ENCODE measurements around the gene ALKBH3.

DNA sequence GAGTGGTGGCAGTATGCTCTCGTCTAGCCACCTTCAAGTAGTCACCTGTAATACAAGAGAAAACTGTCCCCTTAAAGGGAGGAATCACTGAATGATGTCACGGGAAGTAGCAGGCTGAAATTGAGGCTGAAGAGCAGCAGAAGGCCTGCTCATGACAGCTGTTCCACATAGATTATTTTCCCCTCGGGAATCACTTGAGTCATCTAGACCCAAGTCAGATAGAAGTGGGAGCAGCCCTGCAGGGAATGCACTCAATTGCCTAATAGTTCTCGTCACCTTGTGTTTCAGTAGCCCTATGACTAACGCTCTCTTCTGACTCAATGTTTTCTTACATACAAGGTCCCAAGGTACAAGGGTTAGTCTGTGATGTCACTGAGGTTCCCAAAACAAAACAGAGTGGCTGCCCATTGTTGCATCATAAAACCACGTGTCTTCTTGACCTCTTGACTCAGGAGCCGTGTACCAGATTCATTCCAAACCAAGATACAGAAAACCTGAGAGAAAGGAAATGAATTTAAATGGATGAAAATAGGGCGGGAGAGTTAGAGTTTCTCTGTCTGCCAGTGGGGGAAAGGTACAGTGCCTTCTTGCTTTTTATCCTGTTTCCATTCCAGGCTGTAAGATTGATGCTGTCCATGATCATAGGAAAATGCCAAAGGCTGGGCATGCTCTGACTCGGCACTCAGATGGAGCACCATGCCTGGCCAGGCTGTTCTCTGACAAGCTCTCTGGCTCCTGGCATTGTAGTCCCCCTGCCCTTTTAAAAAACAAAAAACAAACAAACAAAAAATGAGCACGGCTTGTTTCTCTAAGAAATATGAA, 40.2 kb downstream of the ALKBH3 start:
- TF ChIP-seq CTCF (optimal IDR thresholded peaks at IDR 0.05 in 1 of 3, IDR thresholded peaks at IDR 0.05 in 1 of 3, conservative IDR thresholded peaks at IDR 0.05 in 1 of 3; ENCODE audit: extremely low read depth in 1 of 3, insufficient read depth in 2 of 3, low read length in 3 of 3) (no peak), EZH2 (IDR thresholded peaks at IDR 0.05; ENCODE audit: low read length) (no peak)
